Measurements from ENCODE around the gene TRMT61A.
"Not testable (repeated sequence)": the region's sequence is repeated elsewhere in the genome, so short reads cannot be mapped to it uniquely, and the experiment has no call there.

The TRMT61A gene

DNA sequence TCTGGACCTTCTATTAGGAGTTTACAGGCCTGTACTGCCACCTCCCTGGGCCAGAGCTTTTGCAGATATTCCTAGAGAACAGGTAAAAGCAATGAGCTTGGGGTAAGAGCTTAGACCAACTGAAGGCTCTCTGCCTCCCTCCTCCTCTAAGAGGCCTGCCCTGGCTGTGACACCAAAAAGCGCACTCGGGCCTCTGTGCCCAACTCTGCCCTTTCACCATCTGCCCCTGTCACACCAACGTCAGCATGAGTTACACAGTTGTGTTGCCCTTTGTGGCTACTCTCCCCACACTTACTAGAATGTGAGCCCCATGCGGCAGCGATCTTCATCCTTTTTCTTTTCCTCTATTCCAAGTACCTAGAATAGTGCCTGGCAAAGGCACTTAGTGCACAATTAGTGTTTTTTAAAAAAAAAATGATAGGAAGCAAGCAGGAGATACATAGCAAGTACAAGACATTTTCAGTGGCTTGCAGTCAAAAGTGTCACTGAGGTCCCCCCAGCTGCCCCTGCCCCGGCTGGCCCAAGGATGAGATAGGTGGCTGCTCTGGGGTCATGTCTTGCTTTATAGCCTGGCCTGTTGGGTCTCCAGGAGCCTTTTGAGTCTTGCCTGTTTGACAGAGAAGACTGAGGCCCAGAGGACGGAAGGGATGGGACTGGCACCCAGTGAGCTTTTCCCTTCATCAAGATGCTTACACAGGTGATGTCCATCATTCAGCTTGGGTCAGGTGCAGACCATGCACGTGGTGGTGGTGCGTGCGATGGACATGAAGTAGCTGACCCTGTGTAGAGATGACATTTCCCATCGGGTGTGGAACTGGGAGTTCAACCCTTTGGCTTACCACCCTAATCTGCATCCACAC is 18.9 kb upstream of the TRMT61A start:
- DNase-seq = no peak

DNA sequence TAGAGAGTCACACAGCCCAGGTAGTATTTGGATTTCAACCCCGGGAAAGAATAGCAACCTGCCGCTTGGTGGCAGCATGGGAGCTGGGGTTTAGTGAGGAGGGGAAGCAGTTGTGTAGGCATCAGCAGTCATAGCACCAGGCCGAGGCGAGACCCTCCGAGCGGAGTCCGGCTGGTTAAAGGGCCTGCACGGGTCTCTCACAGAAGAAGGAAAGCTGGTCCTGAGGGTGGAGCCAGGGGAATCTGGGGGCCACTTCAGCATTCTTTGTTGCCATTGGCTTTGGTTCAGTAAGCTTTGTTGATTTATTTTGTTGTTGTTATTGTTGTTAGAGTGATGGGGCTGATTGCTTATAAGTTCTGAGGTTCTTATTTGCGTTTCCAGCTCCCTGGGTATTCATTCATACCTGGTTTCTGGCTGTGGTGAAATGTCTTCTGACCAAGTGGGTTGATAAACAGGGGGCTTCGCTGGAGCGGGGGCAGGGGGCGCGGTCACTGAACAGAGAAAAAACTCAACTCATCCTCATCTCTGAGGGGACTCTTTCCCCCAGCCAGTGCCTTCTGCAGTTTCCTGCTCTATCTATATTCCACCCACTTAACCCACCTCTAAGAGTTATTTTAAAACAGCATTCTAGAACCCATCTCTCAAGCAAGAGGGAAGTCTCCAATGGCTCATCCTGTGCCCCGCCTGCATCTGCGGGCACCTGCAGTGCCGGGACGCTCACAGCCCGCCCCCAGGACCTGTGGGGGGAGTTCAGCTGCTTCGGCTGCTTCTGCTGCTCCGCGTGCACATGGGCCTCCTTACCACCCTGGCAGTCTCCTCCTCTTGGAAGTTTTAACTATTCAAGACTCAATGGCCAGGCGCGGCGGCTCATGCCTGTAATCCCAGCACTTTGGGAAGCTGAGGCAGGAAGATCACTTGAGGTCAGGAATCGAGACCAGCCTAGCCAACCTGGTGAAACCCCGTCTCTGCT is 18.0 kb upstream of the TRMT61A start:
- no peak for DNase-seq

DNA sequence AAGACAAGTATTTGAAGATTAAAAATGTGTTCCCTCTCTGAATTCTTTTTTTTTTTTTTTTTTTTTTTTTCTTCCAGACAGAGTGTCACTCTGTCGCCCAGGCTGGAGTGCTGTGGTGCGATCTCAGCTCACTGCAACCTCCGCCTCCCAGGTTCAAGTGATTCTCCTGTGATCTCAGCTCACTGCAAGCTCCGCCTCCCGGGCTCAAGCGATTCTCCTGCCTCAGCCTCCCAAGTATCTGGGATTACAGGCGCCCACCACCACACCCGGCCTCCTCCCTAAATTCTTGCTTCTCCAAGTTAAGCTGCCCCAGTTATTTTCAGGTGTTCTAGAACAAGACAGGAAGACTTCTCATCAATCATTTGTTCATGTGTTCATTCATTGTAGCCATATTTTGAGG is 16.8 kb upstream of the TRMT61A start:
- DNase-seq = not testable (repeated sequence)

DNA sequence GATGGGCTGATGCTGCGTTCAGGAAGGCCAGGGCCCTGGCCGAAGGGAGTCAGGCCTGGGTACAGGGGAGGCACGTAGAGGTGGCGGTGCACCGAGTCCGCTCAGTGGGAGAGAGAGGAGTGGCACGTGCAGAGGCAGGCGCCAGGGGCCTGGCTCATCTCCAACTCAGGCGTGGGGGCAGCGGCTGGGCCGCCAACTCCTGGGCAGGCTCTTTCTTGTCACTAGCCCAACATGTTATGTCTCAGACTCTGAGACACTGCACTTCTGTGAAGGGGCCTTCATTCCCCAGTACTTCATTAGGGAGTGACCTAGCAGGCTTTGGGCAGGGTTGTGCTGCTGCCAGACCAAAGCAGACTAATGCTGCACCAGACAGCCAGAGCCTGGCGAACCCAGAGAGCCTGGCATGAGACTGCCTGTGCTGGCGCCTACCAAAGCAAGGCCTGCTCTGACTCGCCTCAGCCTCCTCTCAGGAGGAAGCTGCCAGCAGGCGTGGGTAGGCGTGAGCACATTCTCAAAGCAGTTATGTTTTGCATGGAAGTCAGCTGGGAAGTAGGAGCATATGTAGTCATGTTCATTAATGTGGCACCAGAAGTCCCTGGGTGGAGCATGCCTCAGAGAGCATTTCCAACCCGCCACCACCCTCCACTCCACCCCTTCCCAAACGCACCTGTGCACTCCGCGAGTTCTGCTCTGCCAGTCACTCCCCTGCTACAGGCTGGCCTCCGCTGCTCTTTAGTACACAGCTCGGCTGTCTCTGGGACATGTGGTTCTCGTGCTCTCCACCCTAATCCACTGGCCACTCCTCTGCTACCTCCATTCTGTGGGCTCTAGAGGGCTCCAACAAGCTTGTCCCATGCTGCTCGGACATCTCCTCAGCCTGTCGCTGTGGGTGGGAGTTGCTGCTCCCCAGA is 16.0 kb upstream of the TRMT61A start:
- no peak for DNase-seq

GRCh38 chr14:103514596-103515421 is 14.2 kb upstream of the TRMT61A start:
- DNase-seq = no peak

GRCh38 chr14:103516426-103517173 is 12.4 kb upstream of the TRMT61A start:
- DNase-seq = no peak

DNA sequence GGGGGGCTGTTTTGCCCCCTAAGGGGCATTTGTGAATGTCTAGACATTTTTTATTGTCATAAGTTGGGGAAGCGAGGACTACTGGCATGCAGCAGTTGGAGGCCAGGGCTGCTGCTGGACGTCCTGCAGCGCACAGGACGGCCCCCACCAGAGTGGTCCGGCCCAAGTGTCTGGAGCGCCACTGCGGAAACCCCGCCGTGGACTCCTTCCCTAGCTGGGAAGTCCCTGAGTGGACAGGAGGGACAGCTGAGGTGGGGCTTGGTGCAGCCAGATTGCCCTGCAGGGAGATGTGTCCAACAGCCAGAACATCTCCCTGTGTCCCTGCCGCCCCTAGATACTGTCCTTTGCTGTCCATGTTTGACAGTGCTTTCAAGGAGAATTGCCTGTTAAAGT is 11.8 kb upstream of the TRMT61A start:
- no peak for DNase-seq

DNA sequence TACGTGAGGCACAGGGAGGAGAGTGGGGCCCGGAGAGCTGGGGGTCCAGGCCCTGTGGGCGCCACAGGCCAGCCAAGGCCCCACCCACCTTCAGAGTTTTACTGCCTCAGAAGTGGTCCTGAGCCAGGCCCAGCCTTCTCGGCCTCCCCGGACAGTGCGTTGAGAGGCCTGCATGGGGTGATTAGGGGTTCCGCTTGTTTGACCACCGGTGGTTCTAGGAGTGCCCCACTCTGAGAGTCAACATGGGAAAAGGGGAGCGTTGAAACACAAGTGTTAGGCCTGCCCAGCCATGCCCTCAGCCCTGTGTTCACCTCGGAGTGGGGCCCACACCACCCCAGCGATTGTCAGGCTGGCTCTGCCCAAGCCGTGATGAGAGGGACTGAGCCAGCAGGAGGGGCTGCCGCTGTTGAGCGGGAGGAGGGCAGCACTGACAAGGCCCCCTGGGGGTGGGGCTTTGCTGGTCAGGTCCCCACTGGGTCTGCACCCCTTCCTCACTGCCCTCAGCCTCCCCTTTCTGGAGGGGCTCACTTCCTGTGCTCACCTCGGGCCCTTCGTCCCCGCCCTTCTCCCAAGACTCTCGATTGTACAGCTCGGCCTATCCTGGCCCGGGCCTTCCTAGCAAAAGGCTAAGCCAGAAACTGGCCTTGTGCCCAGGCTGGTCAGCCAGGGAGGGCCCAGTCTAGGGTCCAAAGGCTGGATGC is 11.1 kb upstream of the TRMT61A start:
- no peak for DNase-seq

DNA sequence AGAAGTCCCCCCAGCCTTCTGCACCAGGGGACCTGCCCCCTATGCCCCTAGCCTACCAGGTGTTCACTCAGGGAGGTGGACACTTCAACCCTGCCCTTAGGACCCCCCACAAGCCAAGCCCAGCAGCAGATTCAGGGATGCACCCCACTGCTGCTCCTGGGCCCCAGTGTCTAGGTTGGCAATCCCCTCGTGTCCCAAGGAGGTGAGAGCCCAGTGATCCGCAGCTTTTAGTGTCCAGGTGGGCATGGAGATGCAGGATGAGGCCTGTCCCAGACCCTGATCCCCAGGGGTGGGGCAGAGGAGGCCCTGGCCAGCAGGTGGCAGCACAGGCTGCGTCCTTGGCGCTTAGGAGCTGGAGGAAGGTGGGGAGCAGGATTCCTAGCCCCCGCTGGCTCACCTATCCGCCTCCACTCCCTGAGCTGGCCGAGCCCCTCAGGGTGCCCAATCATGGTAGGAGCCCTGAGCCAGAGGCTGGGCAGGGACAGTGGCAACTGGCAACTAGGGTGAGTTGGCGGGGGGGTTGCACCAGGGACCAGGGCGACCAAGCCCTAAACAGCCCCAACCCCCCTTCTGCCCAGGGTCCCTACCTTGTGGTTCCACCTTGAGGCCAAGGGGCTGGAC is 10.5 kb upstream of the TRMT61A start:
- no peak for DNase-seq

- DNase-seq = peak; percentile 70
Observed at GRCh38 chr14:103519043-103519836, 9.8 kb upstream of the TRMT61A start.

- no peak for DNase-seq
Observed at GRCh38 chr14:103519837-103520212, 9.2 kb upstream of the TRMT61A start.

DNA sequence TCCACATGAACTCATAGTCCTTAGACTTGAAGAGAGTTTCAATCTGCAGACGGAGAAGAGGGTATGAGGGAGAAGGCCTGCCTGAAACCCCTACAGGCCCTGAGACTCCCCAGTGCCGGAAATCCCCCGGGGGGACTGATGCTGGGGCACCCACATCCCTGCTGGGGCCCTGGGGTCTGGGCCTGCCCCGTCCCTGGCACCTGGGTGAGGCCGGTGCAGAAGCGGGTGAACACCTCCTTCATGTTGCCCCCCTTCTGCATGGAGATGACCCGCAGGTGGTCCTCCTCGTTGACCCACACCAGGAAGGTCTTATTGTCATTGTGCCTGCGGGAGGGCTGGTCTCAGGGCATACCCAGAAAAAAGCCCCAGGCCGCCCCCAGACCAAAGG is 8.7 kb upstream of the TRMT61A start:
- DNase-seq = no peak

DNA sequence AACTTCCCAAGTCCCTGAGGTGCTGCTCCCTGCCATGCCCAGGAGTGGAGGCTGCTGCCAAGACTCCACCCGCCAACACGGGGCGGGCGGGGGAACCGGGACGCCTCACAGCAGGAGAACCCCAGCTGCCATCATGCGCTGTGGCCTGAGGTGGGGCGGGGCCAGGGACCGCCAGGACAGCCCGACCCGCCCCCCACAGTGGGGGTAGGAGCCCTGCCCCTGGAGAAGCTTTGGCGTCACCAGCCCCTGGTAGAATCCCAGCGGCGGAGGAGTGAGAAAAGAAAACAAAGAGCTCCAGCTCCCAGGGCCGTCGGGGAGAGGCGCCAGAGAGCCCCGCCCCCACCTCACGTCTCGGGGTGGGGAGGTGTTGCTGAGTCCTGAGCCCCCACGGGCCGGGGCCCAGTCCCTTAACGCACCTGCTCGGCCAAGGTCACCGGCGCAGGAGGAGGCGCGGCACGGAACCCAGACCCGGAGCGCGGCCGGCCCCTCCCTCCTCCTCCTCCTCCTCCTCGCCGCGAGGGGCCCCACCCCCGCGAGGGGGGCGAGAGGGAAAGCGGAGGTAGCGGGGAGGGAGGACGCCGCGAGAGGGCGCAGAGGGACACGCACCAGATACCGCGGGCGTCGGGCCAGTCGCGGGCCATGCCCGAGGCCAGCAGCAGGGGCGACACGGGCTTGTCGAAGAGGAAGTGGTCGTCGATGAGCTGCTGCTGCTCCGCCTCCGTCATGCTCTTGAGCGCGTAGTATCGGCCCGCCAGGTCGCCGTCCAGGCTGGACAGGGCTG is 8.1 kb upstream of the TRMT61A start:
- no peak for DNase-seq

DNA sequence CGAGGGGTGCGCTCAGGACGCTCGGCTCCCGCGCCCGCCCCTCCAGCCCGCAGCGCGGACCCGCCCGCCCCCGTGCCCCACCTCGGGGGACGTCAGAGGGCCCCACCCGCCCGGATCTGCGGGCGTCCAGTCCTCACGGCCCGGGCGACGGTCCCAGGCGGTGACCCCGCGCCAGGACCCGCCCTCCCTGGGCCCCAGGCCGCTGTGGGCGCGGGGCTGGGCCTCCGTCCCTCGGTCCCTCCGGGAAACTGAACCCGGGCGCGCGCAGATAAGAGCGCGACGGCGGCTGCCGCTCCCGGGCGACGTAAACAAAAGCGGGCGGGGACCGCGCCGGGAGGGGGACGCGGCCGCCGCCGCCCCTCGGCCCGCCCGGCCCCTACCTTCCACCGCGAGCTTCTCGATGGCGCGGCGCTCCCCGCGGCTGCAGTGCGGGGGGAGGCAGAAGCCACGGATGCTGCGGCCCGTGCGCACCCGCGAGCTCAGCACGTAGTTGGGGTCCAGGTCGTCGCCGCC is 7.5 kb upstream of the TRMT61A start:
- no peak for DNase-seq

DNA sequence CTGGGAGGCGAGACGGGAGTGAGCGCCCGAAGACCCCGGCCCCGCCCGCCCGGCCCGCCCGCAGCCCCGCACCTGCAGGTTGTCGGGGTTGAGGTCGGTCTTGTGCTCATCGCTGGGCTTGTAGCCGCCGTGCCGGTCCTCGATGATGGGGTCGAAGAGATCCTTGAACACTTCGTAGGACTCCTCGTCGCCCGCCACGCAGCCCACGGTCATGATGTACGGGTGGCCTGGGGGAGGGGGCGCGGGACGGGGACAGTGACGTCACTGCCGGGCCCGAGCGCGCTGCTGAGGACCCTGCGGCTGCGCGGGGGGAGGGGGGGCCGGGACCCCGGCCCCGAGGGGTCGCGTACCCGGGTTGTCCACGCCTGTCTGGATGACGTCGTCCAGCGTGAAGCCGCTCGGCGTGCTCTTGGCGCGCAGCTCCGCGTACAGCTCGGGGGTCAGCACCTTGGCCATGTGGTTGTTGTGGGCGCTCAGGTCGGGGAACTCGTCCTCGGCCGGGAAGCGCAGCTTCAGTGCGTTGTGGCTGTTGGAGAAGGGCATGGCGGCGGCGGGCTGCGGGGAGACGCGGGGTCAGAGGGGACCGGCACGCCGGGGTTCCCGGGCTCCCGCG is 6.9 kb upstream of the TRMT61A start:
- DNase-seq = no peak

DNA sequence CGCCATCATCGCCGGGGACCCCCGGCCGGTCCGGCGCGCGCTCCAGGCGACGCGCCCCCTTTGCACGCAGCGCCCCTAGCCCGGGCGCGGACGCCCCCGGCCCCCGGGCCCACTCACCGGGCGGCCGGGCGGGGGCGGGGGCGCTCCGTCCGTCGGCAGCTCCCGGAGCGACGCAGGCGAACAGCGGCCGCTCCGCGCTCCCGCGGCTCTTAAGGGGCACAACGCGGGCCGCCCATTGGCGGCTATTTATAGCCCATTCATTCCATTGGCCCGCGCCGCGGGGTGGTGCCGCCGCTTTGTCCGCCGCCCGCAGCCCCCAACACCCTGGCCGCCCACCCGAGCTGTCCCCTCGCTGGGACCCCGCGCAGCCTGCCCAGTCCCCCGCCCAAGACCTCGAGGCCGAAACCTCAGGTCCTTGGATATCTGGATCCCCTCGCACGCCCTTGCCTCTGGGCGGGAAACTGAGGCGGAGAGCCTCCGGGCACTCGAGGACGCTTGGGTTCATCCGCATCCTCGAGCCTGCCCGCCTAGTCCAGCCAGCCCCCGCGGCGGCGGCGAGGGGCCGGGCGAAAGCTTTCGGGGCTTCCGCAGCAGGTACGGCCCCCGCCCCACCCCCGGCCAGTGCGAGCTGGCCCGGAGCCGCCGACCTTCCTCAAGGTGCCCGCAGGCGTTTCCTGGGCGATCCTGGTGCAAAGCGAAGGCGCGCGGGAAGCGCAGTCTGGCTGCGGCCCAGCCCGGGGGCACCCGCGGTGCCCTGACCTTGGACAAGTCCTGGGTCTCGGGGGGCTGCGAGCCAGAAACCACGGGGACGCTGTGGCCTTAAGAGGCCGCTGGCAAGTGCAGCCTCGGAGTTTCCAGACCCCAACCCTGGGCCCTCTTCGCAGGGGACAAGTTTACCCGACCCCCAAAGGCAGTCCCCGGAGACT is 6.1 kb upstream of the TRMT61A start, which contains the start of gene CKB:
CKB (minus strand) TSS at position 182 of the 926 bp plus-strand sequence. CDS start 337 bp downstream, outside the sequence.
- DNase-seq = no peak

Data from GF-D8 (cell line).